K562 (cell line): ENCODE data around the gene SLC11A1. TPM values are rescaled to one million over a fixed set of nuclear protein-coding genes. Genes with fewer than 3 reads are reported as not detected.

Experiments used
- ATAC-seq: fragments of 200-7000 bp; cut with Tn5 transposase; 3 replicates; pipeline ENCODE4 v1.9.1; 2020; ENCODE audit warnings: moderate library complexity
- BruUV-seq: library from RNA; stranded (reverse); fragments of 400-500 nt; replicated peaks from 2 replicates; lab custom pipeline; 2021; lab: Mats Ljungman, UMichigan
- CTCF ChIA-PET: fragments of 300-600 bp; formaldehyde crosslinking; extraction: SDS; loops from one replicate; lab custom pipeline; 2021; ENCODE audit warnings: low intra/inter-chr PET ratio; lab: Yijun Ruan, JAX
- POLR2A ChIA-PET: fragments of 300-600, 350-650 bp; sonication (Branson Sonifier 250); formaldehyde crosslinking; extraction: SDS; loops from one replicate; lab custom pipeline; 2021; ENCODE audit warnings: antibody characterized with exemption, inconsistent platforms; lab: Yijun Ruan, JAX
- DNase-seq, 4 experiments: peaks; one replicate each; pipeline versions ENCODE4 v3.0.0 to v3.0.0-alpha.2; 2011 to 2018; ENCODE audit warnings: low spot score in 3 of 4, mixed read lengths in 3 of 4; ENCODE audit errors: extremely low read depth in 1 of 4
- FAIRE-seq: peaks from 2 replicates; lab custom pipeline; 2011; peaks lifted over from hg19 to GRCh38; lab: Jason Lieb, UNC
- H2AFZ ChIP-seq: 2 replicates; pipeline ENCODE4 v1.6.0; 2011; ENCODE audit warnings: low read depth, low read length, control low read depth, inconsistent platforms
- H3K27ac ChIP-seq: fragments of 200-600 bp; 3 replicates; pipeline ENCODE4 v1.8.0; 2011; ENCODE audit warnings: low read depth, mild to moderate bottlenecking, control low read depth, inconsistent platforms, low read length, moderate library complexity, mixed read lengths; ENCODE audit errors: extremely low read depth
- H3K27me3 ChIP-seq, 2 experiments: fragments of 300-600 bp in 1 of 2; 2 replicates in 1 of 2; 3 replicates in 1 of 2; pipeline versions ENCODE4 v1.6.0 to v1.8.0; 2011; ENCODE audit warnings: inconsistent platforms in 2 of 2, low read length in 2 of 2, mild to moderate bottlenecking in 1 of 2, mixed read lengths in 1 of 2, moderate library complexity in 1 of 2; ENCODE audit not compliant: control insufficient read depth in 2 of 2, insufficient read depth in 2 of 2
- H3K36me3 ChIP-seq: fragments of 300-600 bp; 3 replicates; pipeline ENCODE4 v1.8.0; 2011; ENCODE audit warnings: mild to moderate bottlenecking, low read length, inconsistent platforms; ENCODE audit not compliant: control insufficient read depth, insufficient read depth
- H3K4me1 ChIP-seq, 2 experiments: fragments of 200-600 bp in 1 of 2; replicated peaks in 1 of 2; 2 replicates in 1 of 2; 3 replicates in 1 of 2; pipeline versions ENCODE4 v1.5.1 to v1.8.0; 2011; ENCODE audit warnings: inconsistent platforms in 2 of 2, low read length in 2 of 2, mild to moderate bottlenecking in 1 of 2, mixed read lengths in 1 of 2, moderate library complexity in 1 of 2; ENCODE audit not compliant: control insufficient read depth in 2 of 2, insufficient read depth in 2 of 2
- H3K4me2 ChIP-seq: 2 replicates; pipeline ENCODE4 v1.6.1; 2011; ENCODE audit warnings: low read length, control low read depth, inconsistent platforms, mixed read lengths; ENCODE audit not compliant: insufficient read depth
- H3K4me3 ChIP-seq: fragments of 200-600 bp; sonication (generic), shearing (Covaris generic); 2 replicates; pipeline ENCODE4 v1.5.1; 2016; ENCODE audit warnings: control low read depth, inconsistent platforms
- H3K79me2 ChIP-seq: fragments of 200-600 bp; 3 replicates; pipeline ENCODE4 v1.8.0; 2011; ENCODE audit warnings: low read length, inconsistent platforms; ENCODE audit not compliant: control insufficient read depth, insufficient read depth
- H3K9ac ChIP-seq, 2 experiments: 2 replicates each; pipeline versions ENCODE4 v1.6.0 to v1.6.1; 2011; ENCODE audit warnings: low read depth in 2 of 2, low read length in 2 of 2, control low read depth in 1 of 2, inconsistent platforms in 1 of 2, mild to moderate bottlenecking in 1 of 2, mixed read lengths in 1 of 2; ENCODE audit not compliant: insufficient read depth in 1 of 2
- H3K9me1 ChIP-seq: one replicate; pipeline ENCODE4 v1.6.0; 2011; ENCODE audit warnings: inconsistent platforms, mild to moderate bottlenecking, low read length, moderate library complexity; ENCODE audit not compliant: control insufficient read depth, insufficient read depth
- H3K9me3 ChIP-seq: replicated peaks from 2 replicates; pipeline ENCODE4 v1.5.1; 2011; ENCODE audit warnings: low read depth, low read length, inconsistent platforms; ENCODE audit not compliant: control insufficient read depth, insufficient read depth
- H4K20me1 ChIP-seq: replicated peaks from 2 replicates; pipeline ENCODE4 v1.6.1; 2011; ENCODE audit warnings: low read length, inconsistent platforms, mixed read lengths; ENCODE audit not compliant: control insufficient read depth, insufficient read depth
- FOSL1 ChIP-seq: fragments of 200-800 bp; sonication (Bioruptor generic); conservative IDR thresholded peaks from 2 replicates; pipeline ENCODE4 v1.6.1; 2016; ENCODE audit warnings: missing genetic modification characterization, missing compliant biosample characterization
- GTF2E2 ChIP-seq: fragments of 200-800 bp; sonication (Bioruptor generic); IDR thresholded peaks from 2 replicates; pipeline ENCODE4 v1.6.1; 2016; ENCODE audit warnings: missing genetic modification characterization, missing compliant biosample characterization
- MECOM ChIP-seq: fragments of 250-450 bp; sonication (Bioruptor Pico); IDR thresholded peaks from 2 replicates; pipeline ENCODE4 v1.8.0; 2022; ENCODE audit warnings: inconsistent platforms
- NCOA1 ChIP-seq: fragments of 450-650 bp; IDR thresholded peaks from 2 replicates; pipeline ENCODE4 v1.6.1; 2016; ENCODE audit warnings: low read depth
- NFIC ChIP-seq: fragments of 450-650 bp; IDR thresholded peaks from 2 replicates; pipeline ENCODE4 v1.6.1; 2017; ENCODE audit warnings: mild to moderate bottlenecking, inconsistent platforms
- PCBP1 ChIP-seq: fragments of 200-400 bp; formaldehyde crosslinking; IDR thresholded peaks from 2 replicates; pipeline ENCODE4 v1.6.1; 2018; ENCODE audit warnings: mild to moderate bottlenecking, low read depth, low read length; ENCODE audit not compliant: poor library complexity, severe bottlenecking
- PHB ChIP-seq: fragments of 250-450 bp; sonication (Bioruptor Pico); IDR thresholded peaks from 2 replicates; pipeline ENCODE4 v1.5.0; 2021
- SMARCA5 ChIP-seq: fragments of 450-650 bp; IDR thresholded peaks from 2 replicates; pipeline ENCODE4 v1.6.1; 2016
- SNIP1 ChIP-seq: fragments of 450-650 bp; IDR thresholded peaks from 2 replicates; pipeline ENCODE4 v1.7.1; 2017; ENCODE audit warnings: low read depth, mild to moderate bottlenecking
- SRF ChIP-seq, 2 experiments: fragments of 250-450, 450-650 bp in 1 of 2; sonication (Bioruptor Pico) in 1 of 2; sonication (generic) in 1 of 2; formaldehyde crosslinking; IDR thresholded peaks; 2 replicates each; pipeline versions ENCODE4 v1.5.0 to v1.5.1; 2020 to 2022; ENCODE audit warnings: mild to moderate bottlenecking in 1 of 2, missing genetic modification reagents in 1 of 2
- SRSF9 ChIP-seq: fragments of 200-400 bp; formaldehyde crosslinking; IDR thresholded peaks from 2 replicates; pipeline ENCODE4 v1.6.1; 2017; ENCODE audit warnings: low read depth, low read length, borderline replicate concordance
- STAG1 ChIP-seq: sonication (generic); formaldehyde crosslinking; IDR thresholded peaks from 2 replicates; pipeline ENCODE4 v1.5.0; 2020; ENCODE audit warnings: missing genetic modification reagents, borderline replicate concordance
- TAL1 ChIP-seq: fragments of 450-650 bp; IDR thresholded peaks from 2 replicates; pipeline ENCODE4 v1.6.1; 2016; ENCODE audit warnings: mild to moderate bottlenecking
- ZBTB1 ChIP-seq: sonication (generic); formaldehyde crosslinking; IDR thresholded peaks from 2 replicates; pipeline ENCODE4 v1.8.1; 2023; ENCODE audit warnings: missing genetic modification reagents, low read depth, mild to moderate bottlenecking, borderline replicate concordance
- ZNF780A ChIP-seq: fragments of 250-450 bp; sonication (Bioruptor Pico); IDR thresholded peaks from 2 replicates; pipeline ENCODE4 v1.5.0; 2021; ENCODE audit warnings: mild to moderate bottlenecking
- WGBS: fragments of 100-300 bp; shearing (Covaris generic); methylation state at CpG from one replicate; pipeline ENCODE4 v1.1.6; 2016; ENCODE audit warnings: low coverage, mixed read lengths; ENCODE audit not compliant: insufficient coverage; ENCODE audit errors: missing lambda C conversion rate; 5-methylcytosine and 5-hydroxymethylcytosine counted together
- in situ Hi-C: fragments of 300-500 bp; cut with MboI; formaldehyde crosslinking; loops from 4 replicates; pipeline ENCODE4 v1.15.0; 2018; ENCODE audit warnings: inconsistent platforms, mixed read lengths
- intact Hi-C: fragments of 100-400 bp; cut with micrococcal nuclease; formaldehyde crosslinking; loops from 2 replicates; pipeline ENCODE4 v1.14.2; 2022
- polyA plus RNA-seq, 8 experiments: library from polyadenylated mRNA; depleted of rRNA in 4 of 8; stranded (reverse) in 5 of 8; unstranded in 3 of 8; fragments of >200 nt; fragmentation: Nextera tagmentation in 2 of 8; fragmentation: Illumina TruSeq in 1 of 8; extraction: Ambion mirVana in 2 of 8; extraction: Trizol in 1 of 8; gene quantifications; 2 replicates each; pipeline versions ENCODE4 v1.2.1 to v1.2.3, GENCODE V29; 2011 to 2014; ENCODE audit warnings: inconsistent platforms in 1 of 8, missing spikeins in 1 of 8
- total RNA-seq, 7 experiments: library from RNA; depleted of rRNA in 6 of 7; stranded (reverse); fragments of >200 nt in 6 of 7; fragmentation: Illumina TruSeq in 2 of 7; extraction: Trizol in 2 of 7; gene quantifications; 2 replicates each; pipeline versions ENCODE4 v1.2.1 to v1.2.3, GENCODE V29; 2011 to 2021; ENCODE audit warnings: low replicate concordance in 1 of 7
- TF ChIP-seq, protein P1 (sequence below), 2 experiments: fragments of 450-650 bp in 1 of 2; IDR thresholded peaks; 2 replicates each; pipeline ENCODE4 v1.6.1; 2011 to 2017; ENCODE audit warnings: low read depth in 2 of 2, antibody characterized with exemption in 1 of 2, borderline replicate concordance in 1 of 2, low read length in 1 of 2, mild to moderate bottlenecking in 1 of 2, mixed read lengths in 1 of 2; ENCODE audit not compliant: control insufficient read depth in 1 of 2

The SLC11A1 gene
- total and polyA plus RNA-seq, 9 of the 15 experiments (the other 6 are each of a cell fraction or from before 2014, with no cell fraction given) = 0.35 to 1.6 (median 0.65) TPM

DNA sequence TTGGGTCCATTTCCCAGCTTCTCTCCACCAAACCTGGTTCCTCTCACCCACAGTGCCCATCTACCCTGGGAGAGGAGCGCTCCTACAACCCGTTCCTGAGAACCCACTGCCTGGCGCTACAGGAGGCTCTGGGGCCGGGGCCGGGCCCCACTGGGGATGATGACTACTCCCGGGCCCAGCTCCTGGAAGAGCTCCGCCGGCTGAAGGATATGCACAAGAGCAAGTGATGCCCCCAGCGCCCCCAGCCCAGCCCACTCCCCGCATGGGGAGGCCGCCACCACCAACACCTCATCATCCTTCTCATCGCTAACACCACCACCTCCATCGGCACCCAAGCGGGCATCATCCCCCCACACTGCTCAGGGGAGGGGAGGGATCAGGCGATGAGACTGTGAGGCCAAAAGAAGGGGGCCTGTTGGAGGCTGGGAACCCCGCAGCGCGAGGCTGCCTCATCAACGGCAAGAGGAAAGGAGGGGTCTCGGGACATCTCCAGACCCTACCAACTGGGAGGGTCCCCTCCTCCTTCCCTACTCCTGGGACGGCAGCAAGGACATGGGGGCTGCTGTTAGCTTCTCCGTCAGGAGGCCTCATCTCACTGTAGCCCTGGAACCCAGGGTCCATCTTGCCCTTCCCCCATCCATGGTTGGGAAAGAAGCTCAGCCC lies 37.2 kb upstream of the SLC11A1 start (continued):
- no peak for TF ChIP-seq GTF2E2
- no peak for TF ChIP-seq NFIC
- TF ChIP-seq PHB = no peak
- no peak for TF ChIP-seq ZBTB1 (CRISPR knock-in tag)
- no peak for TF ChIP-seq TAL1
- no peak for TF ChIP-seq SRSF9
- TF ChIP-seq SRF (CRISPR knock-in tag; IDR thresholded peaks at IDR 0.05) = no peak
- no peak for TF ChIP-seq SNIP1
- TF ChIP-seq, all 486 proteins: peak for 0

DNA sequence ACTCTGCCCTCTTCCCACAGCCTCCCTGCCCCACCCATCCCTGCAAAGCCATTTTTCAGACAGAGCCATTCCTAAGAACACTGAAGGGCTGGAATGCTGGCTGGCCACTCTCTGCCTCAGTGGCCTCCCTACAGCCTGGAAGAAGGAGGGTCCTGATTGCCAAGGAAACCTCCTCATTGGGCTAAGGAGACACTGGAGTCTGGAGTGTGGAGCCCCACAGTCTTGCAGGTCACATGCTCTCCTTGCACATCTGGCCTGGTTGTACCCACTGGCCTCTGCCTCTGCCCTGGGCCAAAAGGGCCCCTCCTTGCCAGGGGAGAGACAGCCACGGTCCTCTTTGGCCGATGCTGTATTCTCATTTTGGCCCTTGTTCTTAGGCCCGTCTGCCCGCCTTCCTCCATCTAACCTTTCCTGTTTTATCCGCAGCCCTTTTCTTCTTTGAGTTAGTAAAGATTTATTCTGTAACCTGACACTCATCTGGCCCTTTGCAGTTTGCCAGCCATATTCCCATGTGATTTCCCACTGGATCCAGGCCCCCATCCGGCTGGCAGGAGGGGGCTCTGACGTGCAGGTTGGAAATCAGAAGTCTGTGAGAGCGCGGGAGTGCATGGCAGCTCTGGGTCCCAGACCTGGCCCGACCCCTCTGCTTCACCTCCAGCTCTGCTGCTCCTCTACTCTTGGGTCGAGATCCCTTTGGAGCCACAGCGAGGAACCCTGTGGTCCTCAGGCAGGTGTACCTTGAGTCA lies 36.4 kb upstream of the SLC11A1 start:
- ChIA-PET CTCF (no interaction called here), POLR2A (interaction anchor here (0.9 kb wide), 1 partner anchor 48 kb away, joined by 3 read pairs; no protein-coding TSS in a partner anchor)
- TF ChIP-seq, protein P1, sequence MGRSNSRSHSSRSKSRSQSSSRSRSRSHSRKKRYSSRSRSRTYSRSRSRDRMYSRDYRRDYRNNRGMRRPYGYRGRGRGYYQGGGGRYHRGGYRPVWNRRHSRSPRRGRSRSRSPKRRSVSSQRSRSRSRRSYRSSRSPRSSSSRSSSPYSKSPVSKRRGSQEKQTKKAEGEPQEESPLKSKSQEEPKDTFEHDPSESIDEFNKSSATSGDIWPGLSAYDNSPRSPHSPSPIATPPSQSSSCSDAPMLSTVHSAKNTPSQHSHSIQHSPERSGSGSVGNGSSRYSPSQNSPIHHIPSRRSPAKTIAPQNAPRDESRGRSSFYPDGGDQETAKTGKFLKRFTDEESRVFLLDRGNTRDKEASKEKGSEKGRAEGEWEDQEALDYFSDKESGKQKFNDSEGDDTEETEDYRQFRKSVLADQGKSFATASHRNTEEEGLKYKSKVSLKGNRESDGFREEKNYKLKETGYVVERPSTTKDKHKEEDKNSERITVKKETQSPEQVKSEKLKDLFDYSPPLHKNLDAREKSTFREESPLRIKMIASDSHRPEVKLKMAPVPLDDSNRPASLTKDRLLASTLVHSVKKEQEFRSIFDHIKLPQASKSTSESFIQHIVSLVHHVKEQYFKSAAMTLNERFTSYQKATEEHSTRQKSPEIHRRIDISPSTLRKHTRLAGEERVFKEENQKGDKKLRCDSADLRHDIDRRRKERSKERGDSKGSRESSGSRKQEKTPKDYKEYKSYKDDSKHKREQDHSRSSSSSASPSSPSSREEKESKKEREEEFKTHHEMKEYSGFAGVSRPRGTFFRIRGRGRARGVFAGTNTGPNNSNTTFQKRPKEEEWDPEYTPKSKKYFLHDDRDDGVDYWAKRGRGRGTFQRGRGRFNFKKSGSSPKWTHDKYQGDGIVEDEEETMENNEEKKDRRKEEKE (IDR thresholded peaks at IDR 0.05; ENCODE audit: borderline replicate concordance in 1 of 2, control insufficient read depth in 1 of 2, low read depth in 2 of 2, low read length in 1 of 2) = no peak
- TF ChIP-seq STAG1 (CRISPR knock-in tag) (no peak), ZNF780A (no peak), NCOA1 (no peak), PCBP1 (no peak), MECOM (CRISPR knock-in tag) (no peak), SMARCA5 (no peak), FOSL1 (tag) (no peak)
- no peak overlapping the region for H2AFZ ChIP-seq
- no TSS peak for BruUV-seq
- H4K20me1 ChIP-seq = no peaks in the 10 kb centered on the region
- H3K4me1 ChIP-seq = peaks cover 0 to 3% of the 10 kb centered on the region in 2 experiments; a peak in 3 of 5 replicates
- H3K9ac ChIP-seq = 0 out of 4 replicates have a peak overlapping the region, but pooled peaks of 1 of the 2 experiments have one; percentile 17
- no peak for DNase-seq
- no peaks in the 10 kb centered on the region for H3K79me2 ChIP-seq
- no peak overlapping the region for H3K4me3 ChIP-seq
- H3K27me3 ChIP-seq = no peaks in the 10 kb centered on the region
- no peaks in the 10 kb centered on the region for H3K9me3 ChIP-seq
- ATAC-seq = no peak
- H3K27ac ChIP-seq = no peak overlapping the region
- FAIRE-seq = no peak
- in situ Hi-C loops = no loop called here
- H3K36me3 ChIP-seq = peaks cover 16% of the 10 kb centered on the region; the same call in 1 of the 3 replicates
- no peak overlapping the region for H3K4me2 ChIP-seq
- WGBS = 80% methylated on average over 9 of the region's 12 CpGs
- intact Hi-C loops = no loop called here
- H3K9me1 ChIP-seq = no peaks in the 10 kb centered on the region
